HCT116 (cell line): ENCODE results near the gene DPM2. TPM values are rescaled to one million over a fixed set of nuclear protein-coding genes. Genes with fewer than 3 reads are reported as not detected.

Source experiments
- ATAC-seq: fragments of 200-7000 bp; cut with Tn5 transposase; 2 replicates; pipeline ENCODE4 v1.9.1; 2020; ENCODE audit warnings: mild to moderate bottlenecking, moderate library complexity
- BruUV-seq: library from RNA; stranded (reverse); fragments of 400-500 nt; replicated peaks from 2 replicates; lab custom pipeline; 2021; lab: Mats Ljungman, UMichigan
- CTCF ChIA-PET: fragments of 300-600 bp; sonication (Branson Sonifier 250); formaldehyde crosslinking; loops from one replicate; lab custom pipeline; 2021; ENCODE audit warnings: antibody characterized with exemption; lab: Charles Lee
- POLR2A ChIA-PET: fragments of 300-600, 350-600 bp; sonication (Branson Sonifier 250); formaldehyde crosslinking; loops from one replicate; lab custom pipeline; 2021; ENCODE audit warnings: antibody characterized with exemption; lab: Charles Lee
- RAD21 ChIA-PET, 2 experiments: fragments of 300-600 bp; sonication (Branson Sonifier 250); formaldehyde crosslinking; loops; one replicate each; lab custom pipeline; 2023; ENCODE audit warnings: low total read pairs in 2 of 2; ENCODE audit not compliant: uncharacterized antibody in 2 of 2, unreplicated experiment in 2 of 2, low non-redundant PET in 1 of 2; lab: Charles Lee
- DNase-seq: peaks from one replicate; pipeline ENCODE4 v3.0.0-alpha.2; 2010; ENCODE audit warnings: low read depth, low spot score
- H2AFZ ChIP-seq: fragments of 200-600 bp; shearing (Covaris generic), sonication (generic); 2 replicates; pipeline ENCODE4 v1.6.1; 2017; ENCODE audit warnings: low read depth, mixed run types, mixed read lengths, antibody characterized with exemption, low read length; ENCODE audit not compliant: poor library complexity, severe bottlenecking
- H3K27ac ChIP-seq: 2 replicates; pipeline ENCODE4 v1.5.1; 2012; ENCODE audit warnings: low read depth, low read length
- H3K27me3 ChIP-seq: fragments of 200-600 bp; sonication (generic); 2 replicates; pipeline ENCODE4 v1.6.1; 2016; ENCODE audit warnings: mixed run types, low read length, mixed read lengths; ENCODE audit not compliant: insufficient read depth
- H3K36me3 ChIP-seq, 2 experiments: fragments of 200-500 bp in 1 of 2; fragments of 200-600 bp in 1 of 2; sonication (Bioruptor generic) in 1 of 2; sonication (generic) in 1 of 2; 2 replicates each; pipeline versions ENCODE4 v1.5.1 to v1.6.1; 2014 to 2016; ENCODE audit warnings: low read length in 2 of 2, inconsistent platforms in 1 of 2, mixed read lengths in 1 of 2, mixed run types in 1 of 2; ENCODE audit not compliant: insufficient read depth in 2 of 2, control insufficient read depth in 1 of 2
- H3K4me1 ChIP-seq, 2 experiments: fragments of 200-600 bp in 1 of 2; sonication (generic) in 1 of 2; 2 replicates each; pipeline versions ENCODE4 v1.5.1 to v1.6.1; 2012 to 2017; ENCODE audit warnings: low read length in 2 of 2, inconsistent platforms in 1 of 2, mild to moderate bottlenecking in 1 of 2, mixed read lengths in 1 of 2, mixed run types in 1 of 2, moderate library complexity in 1 of 2; ENCODE audit not compliant: insufficient read depth in 2 of 2, control insufficient read depth in 1 of 2
- H3K4me2 ChIP-seq: fragments of 200-600 bp; sonication (generic); 2 replicates; pipeline ENCODE4 v1.6.1; 2017; ENCODE audit warnings: mixed run types, low read length, mixed read lengths
- H3K4me3 ChIP-seq, 2 experiments: fragments of 200-600 bp in 1 of 2; sonication (generic) in 1 of 2; replicated peaks in 1 of 2; 2 replicates each; pipeline ENCODE4 v1.5.1; 2011 to 2016; ENCODE audit warnings: low read length in 2 of 2, control low read depth in 1 of 2, low read depth in 1 of 2, mild to moderate bottlenecking in 1 of 2, mixed read lengths in 1 of 2, mixed run types in 1 of 2
- H3K79me2 ChIP-seq: fragments of 200-600 bp; sonication (generic); 2 replicates; pipeline ENCODE4 v1.6.1; 2017; ENCODE audit warnings: mild to moderate bottlenecking, mixed run types, low read length, moderate library complexity, mixed read lengths; ENCODE audit not compliant: insufficient read depth
- H3K9ac ChIP-seq: fragments of 200-600 bp; sonication (generic); 2 replicates; pipeline ENCODE4 v1.6.1; 2016; ENCODE audit warnings: low read length, mixed read lengths
- H3K9me2 ChIP-seq: fragments of 200-600 bp; sonication (generic), shearing (Covaris generic); 2 replicates; pipeline ENCODE4 v1.6.1; 2017; ENCODE audit warnings: mixed run types, mild to moderate bottlenecking, moderate library complexity; ENCODE audit not compliant: insufficient read depth
- H3K9me3 ChIP-seq, 2 experiments: fragments of 200-500 bp in 1 of 2; fragments of 200-600 bp in 1 of 2; sonication (Bioruptor generic) in 1 of 2; sonication (generic) in 1 of 2; 2 replicates each; pipeline ENCODE4 v1.6.1; 2014 to 2017; ENCODE audit warnings: low read length in 2 of 2, mixed read lengths in 2 of 2, inconsistent platforms in 1 of 2, low read depth in 1 of 2, mild to moderate bottlenecking in 1 of 2, mixed run types in 1 of 2, moderate library complexity in 1 of 2; ENCODE audit not compliant: control insufficient read depth in 1 of 2, insufficient read depth in 1 of 2
- H4K20me1 ChIP-seq: fragments of 200-600 bp; sonication (generic), shearing (Covaris generic); 2 replicates; pipeline ENCODE4 v1.6.1; 2017; ENCODE audit warnings: mixed run types, mild to moderate bottlenecking, moderate library complexity; ENCODE audit not compliant: insufficient read depth
- CBX3 ChIP-seq: IDR thresholded peaks from 2 replicates; pipeline ENCODE4 v1.6.1; 2012; ENCODE audit warnings: low read depth
- CEBPB ChIP-seq: IDR thresholded peaks from 2 replicates; pipeline ENCODE4 v1.6.1; 2012; ENCODE audit warnings: low read depth
- ELF1 ChIP-seq: IDR thresholded peaks from 2 replicates; pipeline ENCODE4 v1.6.1; 2012; ENCODE audit warnings: low read depth, borderline replicate concordance
- EZH2 ChIP-seq: fragments of 200-600 bp; sonication (generic); IDR thresholded peaks from 2 replicates; pipeline ENCODE4 v1.6.1; 2017; ENCODE audit warnings: antibody characterized with exemption, mixed run types
- EZH2phosphoT487 ChIP-seq: fragments of 200-600 bp; IDR thresholded peaks from 2 replicates; pipeline ENCODE4 v1.6.1; 2018; ENCODE audit warnings: antibody characterized with exemption, borderline replicate concordance
- JUND ChIP-seq: IDR thresholded peaks from 2 replicates; pipeline ENCODE4 v1.6.1; 2012
- MAX ChIP-seq: IDR thresholded peaks from 2 replicates; pipeline ENCODE4 v1.6.1; 2012
- POLR2A ChIP-seq: IDR thresholded peaks from 2 replicates; pipeline ENCODE4 v1.7.0; 2011; ENCODE audit warnings: borderline replicate concordance; ENCODE audit not compliant: insufficient read depth, insufficient read length; ENCODE audit errors: extremely low read depth
- POLR2AphosphoS5 ChIP-seq: IDR thresholded peaks from 2 replicates; pipeline ENCODE4 v1.6.1; 2011; ENCODE audit warnings: mild to moderate bottlenecking, low read depth, low read length, moderate library complexity
- RAD21 ChIP-seq: IDR thresholded peaks from 2 replicates; pipeline ENCODE4 v1.6.1; 2012; ENCODE audit warnings: low read depth, mild to moderate bottlenecking
- SIN3A ChIP-seq: IDR thresholded peaks from 2 replicates; pipeline ENCODE4 v1.6.1; 2012; ENCODE audit warnings: low read depth
- SP1 ChIP-seq: IDR thresholded peaks from 2 replicates; pipeline ENCODE4 v1.6.1; 2012; ENCODE audit warnings: low read depth
- SRF ChIP-seq: IDR thresholded peaks from 2 replicates; pipeline ENCODE4 v1.6.1; 2012; ENCODE audit warnings: low read depth
- TCF7L2 ChIP-seq: IDR thresholded peaks from 2 replicates; pipeline ENCODE4 v1.7.0; 2011; ENCODE audit warnings: borderline replicate concordance, inconsistent platforms; ENCODE audit not compliant: insufficient read depth, insufficient read length; ENCODE audit errors: extremely low read depth
- YY1 ChIP-seq: IDR thresholded peaks from 2 replicates; pipeline ENCODE4 v1.6.1; 2011; ENCODE audit warnings: low read length, low read depth, moderate library complexity, mild to moderate bottlenecking; ENCODE audit not compliant: insufficient replicate concordance; ENCODE audit errors: extremely low read depth
- ZFX ChIP-seq: fragments of 450-650 bp; IDR thresholded peaks from 2 replicates; pipeline ENCODE4 v1.6.1; 2017
- intact Hi-C: fragments of 100-400 bp; cut with micrococcal nuclease; formaldehyde crosslinking; loops from 2 replicates; pipeline ENCODE4 v1.10.0; 2022
- total RNA-seq: library from RNA; stranded (reverse); gene quantifications from one replicate; pipeline ENCODE4 v1.2.1, GENCODE V29; 2021; ENCODE audit not compliant: unreplicated experiment
- TF ChIP-seq, protein P1 (sequence below), 3 experiments: fragments of 200-600 bp in 1 of 3; sonication (generic) in 1 of 3; IDR thresholded peaks in 2 of 3; conservative IDR thresholded peaks in 1 of 3; 2 replicates each; pipeline ENCODE4 v1.5.1; 2012 to 2017; ENCODE audit warnings: low read depth in 2 of 3, low read length in 2 of 3, antibody characterized with exemption in 1 of 3, borderline replicate concordance in 1 of 3, control low read depth in 1 of 3, mild to moderate bottlenecking in 1 of 3, mixed read lengths in 1 of 3, mixed run types in 1 of 3, moderate library complexity in 1 of 3; ENCODE audit not compliant: insufficient read depth in 1 of 3
- TF ChIP-seq, protein P2 (sequence below): IDR thresholded peaks from 2 replicates; pipeline ENCODE4 v1.6.1; 2012; ENCODE audit warnings: low read depth
- TF ChIP-seq, protein P3 (sequence below): IDR thresholded peaks from 2 replicates; pipeline ENCODE4 v1.6.1; 2012

DPM2 gene
- total RNA-seq, 1 experiment from 2014 or later = 54.6 TPM

GRCh38 chr9:127923046-127923445 lies 14.6 kb downstream of the DPM2 start:
- CTCF ChIA-PET = interaction anchor here (0.7 to 3.0 kb wide), 5 partner anchors 9 to 195 kb away, joined by 3 to 12 read pairs (median 5); partner anchors contain the start of gene TOR2A
- POLR2A ChIA-PET = interaction anchor here (0.7 kb wide), 1 partner anchor 152 kb away, joined by 3 read pairs; no protein-coding TSS in a partner anchor

More at GRCh38 chr9:127923046-127923445, 14.6 kb downstream of the DPM2 start:
- H3K79me2 ChIP-seq = no peaks in the 10 kb centered on the region
- RAD21 ChIA-PET = no interaction called here
- BruUV-seq = no TSS peak
- H3K4me1 ChIP-seq = peaks cover 43 to 82% of the 10 kb centered on the region in 2 experiments
- DNase-seq = no peak
- 0 out of 2 replicates have a peak overlapping the region, but pooled peaks have one; percentile 66 for H3K4me2 ChIP-seq
- H3K36me3 ChIP-seq = no peaks in the 10 kb centered on the region
- TF ChIP-seq CBX3 (no peak), CEBPB (no peak), ELF1 (no peak), TCF7L2 (no peak), SP1 (no peak), ZFX (no peak), SRF (no peak), POLR2A (no peak), YY1 (no peak), POLR2AphosphoS5 (no peak), RAD21 (no peak), MAX (no peak), EZH2 (no peak), EZH2phosphoT487 (no peak), JUND (no peak), SIN3A (no peak)
- TF ChIP-seq, protein P1, sequence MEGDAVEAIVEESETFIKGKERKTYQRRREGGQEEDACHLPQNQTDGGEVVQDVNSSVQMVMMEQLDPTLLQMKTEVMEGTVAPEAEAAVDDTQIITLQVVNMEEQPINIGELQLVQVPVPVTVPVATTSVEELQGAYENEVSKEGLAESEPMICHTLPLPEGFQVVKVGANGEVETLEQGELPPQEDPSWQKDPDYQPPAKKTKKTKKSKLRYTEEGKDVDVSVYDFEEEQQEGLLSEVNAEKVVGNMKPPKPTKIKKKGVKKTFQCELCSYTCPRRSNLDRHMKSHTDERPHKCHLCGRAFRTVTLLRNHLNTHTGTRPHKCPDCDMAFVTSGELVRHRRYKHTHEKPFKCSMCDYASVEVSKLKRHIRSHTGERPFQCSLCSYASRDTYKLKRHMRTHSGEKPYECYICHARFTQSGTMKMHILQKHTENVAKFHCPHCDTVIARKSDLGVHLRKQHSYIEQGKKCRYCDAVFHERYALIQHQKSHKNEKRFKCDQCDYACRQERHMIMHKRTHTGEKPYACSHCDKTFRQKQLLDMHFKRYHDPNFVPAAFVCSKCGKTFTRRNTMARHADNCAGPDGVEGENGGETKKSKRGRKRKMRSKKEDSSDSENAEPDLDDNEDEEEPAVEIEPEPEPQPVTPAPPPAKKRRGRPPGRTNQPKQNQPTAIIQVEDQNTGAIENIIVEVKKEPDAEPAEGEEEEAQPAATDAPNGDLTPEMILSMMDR (IDR thresholded peaks at IDR 0.05 in 2 of 3, conservative IDR thresholded peaks at IDR 0.05 in 1 of 3; ENCODE audit: borderline replicate concordance in 1 of 3, insufficient read depth in 1 of 3, low read depth in 2 of 3, low read length in 2 of 3) = no peak
- TF ChIP-seq, protein P2, sequence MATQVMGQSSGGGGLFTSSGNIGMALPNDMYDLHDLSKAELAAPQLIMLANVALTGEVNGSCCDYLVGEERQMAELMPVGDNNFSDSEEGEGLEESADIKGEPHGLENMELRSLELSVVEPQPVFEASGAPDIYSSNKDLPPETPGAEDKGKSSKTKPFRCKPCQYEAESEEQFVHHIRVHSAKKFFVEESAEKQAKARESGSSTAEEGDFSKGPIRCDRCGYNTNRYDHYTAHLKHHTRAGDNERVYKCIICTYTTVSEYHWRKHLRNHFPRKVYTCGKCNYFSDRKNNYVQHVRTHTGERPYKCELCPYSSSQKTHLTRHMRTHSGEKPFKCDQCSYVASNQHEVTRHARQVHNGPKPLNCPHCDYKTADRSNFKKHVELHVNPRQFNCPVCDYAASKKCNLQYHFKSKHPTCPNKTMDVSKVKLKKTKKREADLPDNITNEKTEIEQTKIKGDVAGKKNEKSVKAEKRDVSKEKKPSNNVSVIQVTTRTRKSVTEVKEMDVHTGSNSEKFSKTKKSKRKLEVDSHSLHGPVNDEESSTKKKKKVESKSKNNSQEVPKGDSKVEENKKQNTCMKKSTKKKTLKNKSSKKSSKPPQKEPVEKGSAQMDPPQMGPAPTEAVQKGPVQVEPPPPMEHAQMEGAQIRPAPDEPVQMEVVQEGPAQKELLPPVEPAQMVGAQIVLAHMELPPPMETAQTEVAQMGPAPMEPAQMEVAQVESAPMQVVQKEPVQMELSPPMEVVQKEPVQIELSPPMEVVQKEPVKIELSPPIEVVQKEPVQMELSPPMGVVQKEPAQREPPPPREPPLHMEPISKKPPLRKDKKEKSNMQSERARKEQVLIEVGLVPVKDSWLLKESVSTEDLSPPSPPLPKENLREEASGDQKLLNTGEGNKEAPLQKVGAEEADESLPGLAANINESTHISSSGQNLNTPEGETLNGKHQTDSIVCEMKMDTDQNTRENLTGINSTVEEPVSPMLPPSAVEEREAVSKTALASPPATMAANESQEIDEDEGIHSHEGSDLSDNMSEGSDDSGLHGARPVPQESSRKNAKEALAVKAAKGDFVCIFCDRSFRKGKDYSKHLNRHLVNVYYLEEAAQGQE = no peak
- TF ChIP-seq, protein P3, sequence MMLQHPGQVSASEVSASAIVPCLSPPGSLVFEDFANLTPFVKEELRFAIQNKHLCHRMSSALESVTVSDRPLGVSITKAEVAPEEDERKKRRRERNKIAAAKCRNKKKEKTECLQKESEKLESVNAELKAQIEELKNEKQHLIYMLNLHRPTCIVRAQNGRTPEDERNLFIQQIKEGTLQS = no peak
- H3K27ac ChIP-seq = no peak overlapping the region
- H4K20me1 ChIP-seq = no peaks in the 10 kb centered on the region
- H3K4me3 ChIP-seq = no peak overlapping the region
- no peak for ATAC-seq
- H3K9ac ChIP-seq = peak overlapping the region; percentile 43; the same call in 1 of the 2 replicates
- intact Hi-C loops = no loop called here
- no peaks in the 10 kb centered on the region for H3K9me3 ChIP-seq
- no peaks in the 10 kb centered on the region for H3K27me3 ChIP-seq
- H3K9me2 ChIP-seq = no peaks in the 10 kb centered on the region
- H2AFZ ChIP-seq = no peak overlapping the region
